Mesothelial cell of epicardium (in vitro differentiated cells): ENCODE data around the gene PTP4A2. TPM values are rescaled to one million over a fixed set of nuclear protein-coding genes. Genes with fewer than 3 reads are reported as not detected.

Source experiments
- DNase-seq, 2 experiments: peaks; one replicate each; pipeline ENCODE4 v3.0.0; 2021; ENCODE audit warnings: low spot score in 2 of 2; ENCODE audit not compliant: unreplicated experiment in 2 of 2
- H3K27ac Mint-ChIP-seq: 2 replicates; pipeline ENCODE4 v1.8.0; 2021; ENCODE audit warnings: mixed read lengths
- H3K27me3 Mint-ChIP-seq: 2 replicates; pipeline ENCODE4 v1.8.0; 2021; ENCODE audit warnings: low read depth, mixed read lengths
- H3K36me3 Mint-ChIP-seq: 2 replicates; pipeline ENCODE4 v1.8.0; 2021; ENCODE audit warnings: mixed read lengths
- H3K4me1 Mint-ChIP-seq: 2 replicates; pipeline ENCODE4 v1.8.0; 2021; ENCODE audit warnings: mixed read lengths
- H3K4me3 Mint-ChIP-seq: 2 replicates; pipeline ENCODE4 v1.8.0; 2021; ENCODE audit warnings: mild to moderate bottlenecking, moderate library complexity, mixed read lengths
- H3K9me3 Mint-ChIP-seq: 2 replicates; pipeline ENCODE4 v1.8.0; 2021; ENCODE audit warnings: mixed read lengths
- CTCF ChIP-seq: fragments of 200-600 bp; sonication (generic); IDR thresholded peaks from one replicate; pipeline ENCODE4 v1.5.0; 2021; ENCODE audit warnings: antibody characterized with exemption; ENCODE audit not compliant: unreplicated experiment
- total RNA-seq: library from RNA; stranded (reverse); gene quantifications from 3 replicates; pipeline ENCODE4 v1.2.1, GENCODE V29; 2021

Gene PTP4A2
- total RNA-seq, 1 donor from 2014 or later = 182 TPM

GRCh38 chr1:31885851-31886250 lies 52.3 kb downstream of the PTP4A2 start:
- peaks cover 4% of the 10 kb centered on the region for H3K4me1 Mint-ChIP-seq
- no peak for DNase-seq
- no peak for TF ChIP-seq CTCF
- H3K27ac Mint-ChIP-seq = no peak overlapping the region
- H3K36me3 Mint-ChIP-seq = no peaks in the 10 kb centered on the region
- no peak overlapping the region for H3K4me3 Mint-ChIP-seq
- H3K9me3 Mint-ChIP-seq = no peaks in the 10 kb centered on the region
- H3K27me3 Mint-ChIP-seq = no peaks in the 10 kb centered on the region

GRCh38 chr1:31883357-31883942 lies 54.7 kb downstream of the PTP4A2 start:
- Mint-ChIP-seq H3K36me3 (no peaks in the 10 kb centered on the region), H3K27ac (no peak overlapping the region), H3K27me3 (no peaks in the 10 kb centered on the region), H3K4me3 (no peak overlapping the region), H3K9me3 (no peaks in the 10 kb centered on the region), H3K4me1 (peaks cover 4% of the 10 kb centered on the region)
- TF ChIP-seq CTCF = no peak
- no peak for DNase-seq

- Mint-ChIP-seq H3K4me1 (peaks cover 4% of the 10 kb centered on the region), H3K36me3 (no peaks in the 10 kb centered on the region), H3K4me3 (no peak overlapping the region), H3K27ac (peak overlapping the region; percentile 13), H3K9me3 (no peaks in the 10 kb centered on the region), H3K27me3 (no peaks in the 10 kb centered on the region)
- DNase-seq = no peak
- no peak for TF ChIP-seq CTCF
These were observed 56.5 kb downstream of the PTP4A2 start for GRCh38 chr1:31881688-31882000.

- TF ChIP-seq CTCF = no peak
- Mint-ChIP-seq H3K4me3 (no peak overlapping the region), H3K36me3 (no peaks in the 10 kb centered on the region), H3K9me3 (no peaks in the 10 kb centered on the region), H3K4me1 (peaks cover 4% of the 10 kb centered on the region), H3K27me3 (no peaks in the 10 kb centered on the region), H3K27ac (no peak overlapping the region)
- DNase-seq = no peak
These were observed 57.0 kb downstream of the PTP4A2 start for GRCh38 chr1:31880957-31881687.

GRCh38 chr1:31879981-31880608 lies 58.1 kb downstream of the PTP4A2 start:
- no peak for DNase-seq
- Mint-ChIP-seq H3K27ac (no peak overlapping the region), H3K36me3 (no peaks in the 10 kb centered on the region), H3K4me3 (no peak overlapping the region), H3K9me3 (no peaks in the 10 kb centered on the region), H3K4me1 (peaks cover 4% of the 10 kb centered on the region), H3K27me3 (no peaks in the 10 kb centered on the region)
- TF ChIP-seq CTCF = no peak
